HG03571 (cell line): Measurements from ENCODE around the gene B4GAT1.
"Not testable (repeated sequence)": the region's sequence is repeated elsewhere in the genome, so short reads cannot be mapped to it uniquely, and the experiment has no call there.

Experiments
- ATAC-seq: cut with Tn5 transposase; IDR thresholded peaks from one replicate; pipeline ENCODE4 v1.9.1; 2021; ENCODE audit not compliant: unreplicated experiment

B4GAT1 gene

DNA sequence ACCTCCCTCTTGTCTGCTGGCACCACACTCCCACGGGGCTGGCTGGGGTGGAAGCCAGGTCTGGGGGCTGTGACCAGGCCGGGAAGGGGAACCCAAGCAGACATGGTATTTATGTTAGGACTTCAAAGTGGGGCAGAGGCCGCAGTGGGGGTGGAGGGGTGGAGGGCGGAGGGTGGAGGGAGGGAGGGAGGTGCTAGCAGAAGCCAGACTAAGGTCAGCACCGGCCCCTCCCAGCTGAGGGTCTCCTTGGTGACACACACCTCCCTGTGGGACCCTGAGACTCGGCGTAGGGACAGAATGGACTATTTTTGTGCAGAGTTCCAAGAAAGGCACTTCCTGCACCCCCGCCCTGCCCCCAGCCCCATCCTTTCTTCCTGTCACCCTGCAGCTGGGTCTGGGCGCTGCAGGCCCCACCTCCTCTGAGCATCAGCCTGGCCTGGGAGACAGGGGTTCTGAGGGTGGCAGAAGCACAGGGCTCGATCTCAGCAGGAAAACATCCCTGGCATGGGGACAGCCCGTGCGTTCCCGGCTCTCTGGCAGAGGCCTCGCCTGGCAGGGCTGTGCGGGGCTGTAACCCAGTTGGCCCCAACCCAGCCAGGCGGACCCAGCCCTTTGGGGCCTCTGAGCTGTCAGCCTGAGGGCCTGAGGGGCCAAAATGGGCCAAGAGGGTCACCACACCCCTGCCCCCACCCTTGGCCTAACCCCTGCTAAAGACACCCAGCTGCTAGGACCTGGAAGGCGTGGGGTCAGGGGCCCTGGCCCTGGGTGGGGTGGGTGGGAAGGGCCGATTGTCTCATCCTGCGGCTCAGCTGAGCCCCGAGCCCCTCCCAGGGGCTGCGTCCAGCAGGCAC, 20.9 kb downstream of the B4GAT1 start:
- ATAC-seq: no peak

DNA sequence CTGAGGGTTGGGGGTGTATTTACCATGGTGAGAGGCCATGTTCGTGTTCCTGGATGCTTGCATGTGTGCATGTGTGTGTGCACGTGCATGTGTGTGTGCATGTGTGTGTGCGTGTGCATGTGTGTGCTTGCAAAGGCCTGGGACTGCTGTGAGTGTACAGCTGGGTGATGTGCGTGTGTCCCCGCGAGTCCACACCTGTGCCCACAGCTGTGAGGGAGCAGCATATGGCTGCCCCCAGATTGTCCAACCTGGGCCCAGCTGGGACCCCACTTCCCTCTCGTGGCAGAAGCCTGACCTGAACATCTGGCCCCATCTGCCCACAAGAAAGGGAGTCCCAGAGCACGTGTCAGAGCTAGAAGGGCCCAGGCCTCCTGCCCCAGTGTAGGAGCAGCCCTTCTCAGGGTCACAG, 22.2 kb downstream of the B4GAT1 start:
- ATAC-seq: no peak

DNA sequence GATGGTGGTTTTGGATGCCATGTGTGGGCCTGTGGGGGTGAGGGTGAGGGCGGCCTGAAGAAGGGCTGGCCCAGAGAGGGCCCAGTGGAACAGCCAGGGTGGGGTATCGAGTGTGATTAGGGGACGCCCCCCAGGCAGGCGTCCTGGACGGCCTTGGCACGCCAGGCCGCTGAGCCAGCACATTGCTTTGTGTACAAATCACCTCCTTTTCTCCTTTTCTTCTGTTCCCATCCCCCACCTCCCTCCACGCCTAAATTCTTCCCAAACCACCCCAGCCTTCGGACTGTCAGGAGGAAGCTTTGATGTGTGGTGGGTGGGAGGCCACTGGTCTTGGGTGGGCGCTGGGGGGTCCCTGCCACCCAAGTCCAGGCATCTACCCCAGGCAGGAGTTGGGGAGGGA, 22.8 kb downstream of the B4GAT1 start:
- no peak for ATAC-seq

GRCh38 chr11:66323684-66324083, 23.7 kb downstream of the B4GAT1 start:
- no peak for ATAC-seq

GRCh38 chr11:66322732-66323427, 24.5 kb downstream of the B4GAT1 start:
- no peak for ATAC-seq

DNA sequence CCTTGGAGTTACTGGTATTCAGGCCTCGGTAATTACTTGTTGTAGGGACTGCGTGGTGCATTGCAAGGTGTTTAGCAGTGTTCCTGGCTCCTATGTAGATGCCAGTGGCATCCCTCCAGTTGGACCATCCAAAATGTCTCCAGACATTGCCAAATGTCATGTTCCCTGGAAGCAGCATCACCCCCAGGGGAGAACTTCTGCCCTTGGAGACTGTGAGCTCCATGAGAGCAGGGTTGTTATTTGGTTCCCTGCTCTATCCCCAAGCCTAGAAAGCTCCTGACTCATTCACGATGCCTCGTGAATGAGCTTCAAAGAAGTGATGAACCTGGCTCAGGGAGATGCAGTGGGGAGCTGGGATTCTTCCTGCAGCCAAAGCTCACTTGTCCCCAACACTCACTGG, 25.8 kb downstream of the B4GAT1 start:
- ATAC-seq: no peak

DNA sequence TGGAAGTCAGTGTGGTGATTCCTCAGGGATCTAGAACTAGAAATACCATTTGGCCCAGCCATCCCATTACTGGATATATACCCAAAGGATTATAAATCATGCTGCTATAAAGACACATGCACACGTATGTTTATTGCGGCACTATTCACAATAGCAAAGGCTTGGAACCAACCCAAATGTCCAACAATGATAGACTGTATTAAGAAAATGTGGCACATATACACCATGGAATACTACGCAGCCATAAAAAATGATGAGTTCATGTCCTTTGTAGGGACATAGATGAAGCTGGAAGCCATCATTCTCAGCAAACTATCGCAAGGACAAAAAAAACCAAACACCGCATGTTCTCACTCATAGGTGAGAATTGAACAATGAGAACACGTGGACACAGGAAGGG, 26.7 kb downstream of the B4GAT1 start:
- ATAC-seq: not testable (repeated sequence)

DNA sequence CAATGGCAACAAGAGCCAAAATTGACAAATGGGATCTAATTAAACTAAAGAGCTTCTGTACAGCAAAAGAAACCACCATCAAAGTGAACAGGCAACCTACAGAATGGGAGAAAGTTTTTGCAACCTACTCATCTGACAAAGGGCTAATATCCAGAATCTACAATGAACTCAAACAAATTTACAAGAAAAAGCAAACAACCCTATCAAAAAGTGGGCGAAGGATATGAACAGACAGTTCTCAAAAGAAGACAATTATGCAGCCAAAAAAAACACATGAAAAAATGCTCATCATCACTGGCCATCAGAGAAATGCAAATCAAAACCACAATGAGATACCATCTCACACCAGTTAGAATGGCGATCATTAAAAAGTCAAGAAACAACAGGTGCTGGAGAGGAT, 27.1 kb downstream of the B4GAT1 start:
- ATAC-seq: not testable (repeated sequence)

GRCh38 chr11:66318600-66318970, 28.8 kb downstream of the B4GAT1 start:
- no peak for ATAC-seq

DNA sequence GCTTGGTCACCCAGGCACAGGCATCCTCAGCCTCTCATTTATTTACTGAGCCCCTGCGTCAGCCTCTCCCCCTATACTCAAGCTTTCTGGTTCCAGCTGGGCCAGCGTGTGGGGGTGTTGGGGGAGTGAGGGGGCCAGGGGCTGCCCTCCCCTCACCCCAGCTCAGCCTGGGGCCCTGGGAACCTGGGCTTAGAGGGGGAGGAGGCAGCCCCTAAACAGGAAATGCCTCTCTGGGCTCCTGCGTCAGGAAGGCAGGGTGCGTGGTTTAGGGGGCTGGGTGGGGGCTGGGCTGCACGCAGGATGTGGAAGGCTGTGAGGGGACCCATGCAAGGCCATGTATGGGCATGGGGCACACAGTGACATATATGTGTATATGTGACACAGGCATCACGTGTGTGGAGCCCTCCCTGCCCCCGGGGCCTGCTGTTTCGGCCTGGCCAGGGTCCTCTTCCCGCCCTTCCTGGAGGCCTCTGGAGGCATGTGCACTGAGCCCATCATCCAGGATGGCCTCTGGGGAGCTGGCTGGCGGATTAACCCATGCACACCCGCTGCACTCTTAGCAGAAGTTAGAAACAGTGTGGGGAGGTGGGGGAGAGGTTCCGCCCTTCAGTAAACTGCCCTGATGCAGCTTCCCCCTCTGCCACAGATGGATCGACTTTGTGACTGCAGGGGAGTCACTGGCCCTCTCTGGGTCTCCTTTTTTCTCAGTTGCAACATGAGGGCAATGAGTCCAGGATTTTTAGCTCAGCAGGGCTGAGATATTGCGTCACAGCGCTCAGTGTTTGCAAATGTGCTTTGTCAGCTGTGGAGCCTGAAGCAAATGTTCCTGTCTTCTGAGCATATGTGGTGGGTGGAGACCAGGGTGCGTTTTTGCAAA, 29.5 kb downstream of the B4GAT1 start:
- no peak for ATAC-seq

- no peak for ATAC-seq
Observed at GRCh38 chr11:66317322-66317722, 30.1 kb downstream of the B4GAT1 start.

DNA sequence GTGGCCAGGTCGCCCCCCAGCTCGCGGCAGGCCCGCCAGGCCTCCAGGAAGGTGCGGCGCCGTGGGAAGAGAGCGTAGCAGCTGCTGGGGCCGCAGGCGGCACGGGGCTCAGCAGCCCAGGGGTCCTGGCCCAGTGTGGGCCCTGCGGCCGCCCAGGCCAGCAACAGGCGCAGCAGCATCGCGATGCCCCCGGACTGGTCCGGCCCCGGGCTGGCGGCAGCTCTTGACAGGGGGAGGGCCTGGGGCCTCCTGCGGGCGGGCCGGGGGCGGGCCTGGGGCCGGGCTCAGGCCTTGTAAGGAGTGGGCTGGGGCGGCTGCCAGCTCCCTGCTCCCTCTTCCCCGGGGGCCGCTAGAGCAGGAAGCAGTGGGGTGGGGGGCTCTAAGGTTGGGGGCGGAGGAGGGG, 30.6 kb downstream of the B4GAT1 start, which contains the start of gene CD248:
TSS of gene CD248 (minus strand) at position 196 of the 403 bp plus-strand sequence. CDS start at position 179, 17 bp downstream.
- ATAC-seq: no peak

- ATAC-seq: no peak
Observed at GRCh38 chr11:66315921-66316811, 31.3 kb downstream of the B4GAT1 start.

DNA sequence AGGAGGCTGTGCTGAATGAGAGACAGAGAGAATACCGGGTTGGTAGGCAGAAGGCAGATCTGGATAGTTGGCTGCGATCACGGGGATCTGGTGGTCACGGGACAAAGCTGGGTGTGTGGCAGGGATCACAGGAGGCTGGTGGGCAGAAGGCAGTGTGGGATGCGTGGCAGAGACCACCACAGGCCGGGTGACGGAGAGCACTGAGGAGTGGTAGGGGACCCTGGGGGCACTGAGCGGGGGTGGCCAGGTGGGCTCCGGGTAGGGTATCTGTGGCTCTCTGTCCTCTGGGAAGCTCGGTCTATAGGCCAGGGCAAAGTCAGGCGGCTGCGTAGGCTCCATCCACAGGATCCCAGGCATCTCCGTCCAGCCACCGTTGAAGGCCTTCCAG, 31.9 kb downstream of the B4GAT1 start:
- ATAC-seq: no peak

GRCh38 chr11:66314561-66315497, 32.6 kb downstream of the B4GAT1 start:
- no peak for ATAC-seq

- ATAC-seq: no peak
Observed at GRCh38 chr11:66314186-66314501, 33.3 kb downstream of the B4GAT1 start.

GRCh38 chr11:66313321-66314185, 33.9 kb downstream of the B4GAT1 start:
- ATAC-seq: no peak

GRCh38 chr11:66312549-66313320, 34.7 kb downstream of the B4GAT1 start:
- ATAC-seq: peak; percentile 43
